GM12878 (cell line): ENCODE data around the gene SYT1. TPM values are rescaled to one million over a fixed set of nuclear protein-coding genes. Genes with fewer than 3 reads are reported as not detected.

Experiments
- ATAC-seq: fragments of 200-7000 bp; cut with Tn5 transposase; 3 replicates; pipeline ENCODE4 v1.9.1; 2020; ENCODE audit warnings: mild to moderate bottlenecking, moderate library complexity
- BruUV-seq: library from RNA; stranded (reverse); fragments of 400-500 nt; replicated peaks from 2 replicates; lab custom pipeline; 2021; lab: Mats Ljungman, UMichigan
- CTCF ChIA-PET: fragments of 300-600 bp; sonication (Branson Sonifier 250); formaldehyde crosslinking; extraction: SDS; loops from one replicate; lab custom pipeline; 2021; ENCODE audit warnings: inconsistent platforms; lab: Yijun Ruan, JAX
- POLR2A ChIA-PET: fragments of 350-600 bp; formaldehyde crosslinking; extraction: SDS; loops from one replicate; lab custom pipeline; 2021; ENCODE audit warnings: inconsistent platforms; lab: Charles Lee
- RAD21 ChIA-PET: fragments of 300-600 bp; sonication (Branson Sonifier 250); formaldehyde crosslinking; loops from one replicate; lab custom pipeline; 2023; ENCODE audit warnings: antibody characterized with exemption; ENCODE audit not compliant: unreplicated experiment; lab: Charles Lee
- SMC1A ChIA-PET: fragments of 300-600 bp; sonication (Branson Sonifier 250); formaldehyde crosslinking; loops from one replicate; lab custom pipeline; 2023; ENCODE audit not compliant: unreplicated experiment, uncharacterized antibody; lab: Charles Lee
- DNase-seq: peaks from one replicate; pipeline ENCODE4 v3.0.0-alpha.2; 2011; ENCODE audit warnings: low read depth, low spot score
- FAIRE-seq: peaks from 3 replicates; lab custom pipeline; 2011; peaks lifted over from hg19 to GRCh38; lab: Jason Lieb, UNC
- H2AFZ ChIP-seq: 2 replicates; pipeline ENCODE4 v1.6.0; 2011; ENCODE audit warnings: low read depth, low read length, control low read depth; ENCODE audit not compliant: control insufficient read depth
- H3K27ac ChIP-seq: 2 replicates; pipeline ENCODE4 v1.5.1; 2011; ENCODE audit warnings: control low read depth; ENCODE audit not compliant: control insufficient read depth, insufficient read depth
- H3K27me3 ChIP-seq, 2 experiments: replicated peaks in 1 of 2; 2 replicates each; pipeline versions ENCODE4 v1.6.0 to v1.6.1; 2011; ENCODE audit warnings: low read length in 1 of 2; ENCODE audit not compliant: control insufficient read depth in 2 of 2, insufficient read depth in 2 of 2
- H3K36me3 ChIP-seq, 2 experiments: 2 replicates each; pipeline ENCODE4 v1.5.1; 2011; ENCODE audit warnings: low read length in 1 of 2; ENCODE audit not compliant: control insufficient read depth in 2 of 2, insufficient read depth in 2 of 2
- H3K4me1 ChIP-seq: 2 replicates; pipeline ENCODE4 v1.6.1; 2011; ENCODE audit warnings: mild to moderate bottlenecking, low read length, moderate library complexity, mixed read lengths; ENCODE audit not compliant: control insufficient read depth, insufficient read depth
- H3K4me2 ChIP-seq: 2 replicates; pipeline ENCODE4 v1.6.0; 2011; ENCODE audit warnings: control low read depth; ENCODE audit not compliant: control insufficient read depth, insufficient read depth
- H3K4me3 ChIP-seq: fragments of 200-600 bp; sonication (generic); 2 replicates; pipeline ENCODE4 v1.5.1; 2016
- H3K79me2 ChIP-seq: 2 replicates; pipeline ENCODE4 v1.6.0; 2011; ENCODE audit warnings: low read length; ENCODE audit not compliant: control insufficient read depth, insufficient read depth
- H3K9ac ChIP-seq: 2 replicates; pipeline ENCODE4 v1.8.0; 2011; ENCODE audit warnings: low read length, control low read depth, mixed read lengths; ENCODE audit not compliant: control insufficient read depth, insufficient read depth
- H3K9me3 ChIP-seq: replicated peaks from 3 replicates; pipeline ENCODE4 v1.5.1; 2011; ENCODE audit warnings: mild to moderate bottlenecking, low read length; ENCODE audit not compliant: control insufficient read depth, insufficient read depth
- H4K20me1 ChIP-seq: 2 replicates; pipeline ENCODE4 v1.6.0; 2011; ENCODE audit not compliant: control insufficient read depth, insufficient read depth
- FOS ChIP-seq: IDR thresholded peaks from 3 replicates; pipeline ENCODE4 v1.6.1; 2011; ENCODE audit warnings: borderline replicate concordance; ENCODE audit not compliant: insufficient read length; ENCODE audit errors: extremely low read depth
- HDAC2 ChIP-seq: fragments of 200-600 bp; sonication (generic); IDR thresholded peaks from 2 replicates; pipeline ENCODE4 v1.6.1; 2017
- HDAC6 ChIP-seq: fragments of 200-600 bp; sonication (generic); IDR thresholded peaks from one replicate; pipeline ENCODE4 v1.8.0; 2017; ENCODE audit warnings: antibody characterized with exemption; ENCODE audit not compliant: unreplicated experiment
- MTA2 ChIP-seq: fragments of 450-650 bp; IDR thresholded peaks from 2 replicates; pipeline ENCODE4 v1.6.1; 2016; ENCODE audit warnings: low read depth, mild to moderate bottlenecking, moderate library complexity
- MYB ChIP-seq: fragments of 150-350 bp; IDR thresholded peaks from 2 replicates; pipeline ENCODE4 v1.6.1; 2014; ENCODE audit warnings: mild to moderate bottlenecking, low read depth, low read length, borderline replicate concordance
- NBN ChIP-seq: fragments of 450-650 bp; IDR thresholded peaks from 2 replicates; pipeline ENCODE4 v1.6.1; 2016
- RCOR1 ChIP-seq: conservative IDR thresholded peaks from 2 replicates; pipeline ENCODE4 v1.6.1; 2012; ENCODE audit warnings: low read depth, low read length, improper control_type of control experiment
- SUZ12 ChIP-seq: fragments of 200-600 bp; sonication (generic); IDR thresholded peaks from one replicate; pipeline ENCODE4 v1.6.1; 2018; ENCODE audit warnings: antibody characterized with exemption, mild to moderate bottlenecking; ENCODE audit not compliant: unreplicated experiment
- WGBS: methylation state at CpG from one replicate; pipeline ENCODE4 v1.1.6; 2016; ENCODE audit warnings: low lambda C conversion rate; ENCODE audit not compliant: insufficient replicate concordance, insufficient coverage; ENCODE audit errors: missing lambda C conversion rate; 5-methylcytosine and 5-hydroxymethylcytosine counted together
- in situ Hi-C: fragments of 300-500 bp; cut with MboI; formaldehyde crosslinking; loops from 9 replicates; pipeline ENCODE4 v1.14.3; 2018; ENCODE audit warnings: mixed read lengths
- intact Hi-C: fragments of 100-400 bp; cut with micrococcal nuclease; formaldehyde crosslinking; loops from one replicate; pipeline ENCODE4 v1.14.2; 2022; ENCODE audit not compliant: unreplicated experiment
- polyA plus RNA-seq, 11 experiments: library from polyadenylated mRNA; depleted of rRNA in 4 of 11; unstranded in 6 of 11; stranded (reverse) in 5 of 11; fragments of >200 nt; fragmentation: Nextera tagmentation in 4 of 11; fragmentation: Illumina TruSeq in 1 of 11; extraction: Ambion mirVana in 4 of 11; extraction: Trizol in 1 of 11; gene quantifications; 1 replicate in 1 of 11; 2 replicates in 10 of 11; pipeline versions ENCODE4 v1.2.1 to v1.2.3, GENCODE V29; 2011 to 2016; ENCODE audit warnings: inconsistent platforms in 2 of 11, missing spikeins in 2 of 11, low read depth in 1 of 11
- total RNA-seq, 4 experiments: library from RNA; depleted of rRNA in 3 of 4; stranded (reverse); fragments of >200 nt in 3 of 4; fragmentation: Illumina TruSeq in 1 of 4; extraction: Trizol in 1 of 4; gene quantifications; 2 replicates each; pipeline versions ENCODE4 v1.2.1 to v1.2.3, GENCODE V29; 2013 to 2021
- TF ChIP-seq, protein P1 (sequence below): IDR thresholded peaks from 2 replicates; pipeline ENCODE4 v1.6.1; 2011; ENCODE audit warnings: low read depth, mild to moderate bottlenecking, low read length, moderate library complexity, borderline replicate concordance; ENCODE audit errors: extremely low read depth
- TF ChIP-seq, protein P2 (sequence below): fragments of 450-650 bp; IDR thresholded peaks from 2 replicates; pipeline ENCODE4 v1.6.1; 2018; ENCODE audit warnings: borderline replicate concordance, mild to moderate bottlenecking; ENCODE audit not compliant: partially characterized antibody

SYT1 gene
- total and polyA plus RNA-seq, 10 of the 15 experiments (the other 5 are each of a cell fraction or from before 2014, with no cell fraction given): 0.10 to 0.28 TPM; not detected in 8

DNA sequence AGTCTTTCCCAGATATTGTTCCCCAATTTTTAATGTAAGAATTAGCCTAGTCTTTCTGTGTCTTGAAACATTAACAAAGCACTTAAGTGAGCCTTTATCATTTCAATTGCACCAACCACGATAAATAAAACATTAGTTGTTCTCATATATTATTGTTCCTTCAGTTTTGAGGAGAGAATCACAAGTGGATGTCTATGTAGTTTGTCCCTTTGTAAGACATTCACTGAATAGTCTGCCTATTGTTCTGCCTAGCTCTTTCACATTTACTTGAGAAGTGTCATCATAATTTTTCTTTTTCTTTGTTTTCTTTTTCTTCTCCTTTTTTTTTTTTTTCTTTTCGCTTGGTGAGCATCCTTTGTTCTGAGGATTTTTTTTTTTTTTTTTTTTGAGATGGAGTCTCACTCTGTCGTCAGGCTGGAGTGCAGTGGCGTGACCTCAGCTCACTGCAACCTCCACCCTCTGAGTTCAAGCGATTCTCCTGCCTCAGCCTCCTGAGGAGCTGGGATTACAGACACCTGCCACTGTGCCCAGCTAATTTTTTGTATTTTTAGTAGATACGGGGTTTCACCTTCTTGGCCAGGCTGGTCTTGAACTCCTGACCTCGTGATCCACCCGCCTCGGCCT is 129.7 kb downstream of the SYT1 start:
- POLR2A ChIA-PET: interaction anchor here (0.7 kb wide), 2 partner anchors 20 to 537 kb away, joined by 3 read pairs; no protein-coding TSS in a partner anchor
- Histone ChIP-seq H4K20me1 (no peaks in the 10 kb centered on the region), H3K79me2 (no peaks in the 10 kb centered on the region), H3K4me2 (no peak overlapping the region), H3K4me1 (no peaks in the 10 kb centered on the region), H3K27me3 (no peaks in the 10 kb centered on the region), H3K4me3 (no peak overlapping the region), H3K36me3 (no peaks in the 10 kb centered on the region), H3K9ac (no peak overlapping the region), H3K27ac (no peak overlapping the region), H2AFZ (no peak overlapping the region), H3K9me3 (no peaks in the 10 kb centered on the region)
- CTCF ChIA-PET: interaction anchor here (1.0 kb wide), 1 partner anchor 88 kb away, joined by 4 read pairs; no protein-coding TSS in a partner anchor
- RAD21 ChIA-PET: interaction anchor here (0.7 kb wide), 1 partner anchor 764 kb away, joined by 3 read pairs; no protein-coding TSS in a partner anchor
- intact Hi-C loops: no loop called here
- ATAC-seq: no peak
- in situ Hi-C loops: no loop called here
- 36% methylated on average over 5 of the region's 9 CpGs for WGBS
- FAIRE-seq: no peak
- no TSS peak for BruUV-seq
- DNase-seq: no peak
- no peak for TF ChIP-seq SUZ12
- TF ChIP-seq FOS: no peak
- no peak for TF ChIP-seq MTA2
- TF ChIP-seq, protein P1, sequence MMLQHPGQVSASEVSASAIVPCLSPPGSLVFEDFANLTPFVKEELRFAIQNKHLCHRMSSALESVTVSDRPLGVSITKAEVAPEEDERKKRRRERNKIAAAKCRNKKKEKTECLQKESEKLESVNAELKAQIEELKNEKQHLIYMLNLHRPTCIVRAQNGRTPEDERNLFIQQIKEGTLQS: no peak
- TF ChIP-seq, protein P2, sequence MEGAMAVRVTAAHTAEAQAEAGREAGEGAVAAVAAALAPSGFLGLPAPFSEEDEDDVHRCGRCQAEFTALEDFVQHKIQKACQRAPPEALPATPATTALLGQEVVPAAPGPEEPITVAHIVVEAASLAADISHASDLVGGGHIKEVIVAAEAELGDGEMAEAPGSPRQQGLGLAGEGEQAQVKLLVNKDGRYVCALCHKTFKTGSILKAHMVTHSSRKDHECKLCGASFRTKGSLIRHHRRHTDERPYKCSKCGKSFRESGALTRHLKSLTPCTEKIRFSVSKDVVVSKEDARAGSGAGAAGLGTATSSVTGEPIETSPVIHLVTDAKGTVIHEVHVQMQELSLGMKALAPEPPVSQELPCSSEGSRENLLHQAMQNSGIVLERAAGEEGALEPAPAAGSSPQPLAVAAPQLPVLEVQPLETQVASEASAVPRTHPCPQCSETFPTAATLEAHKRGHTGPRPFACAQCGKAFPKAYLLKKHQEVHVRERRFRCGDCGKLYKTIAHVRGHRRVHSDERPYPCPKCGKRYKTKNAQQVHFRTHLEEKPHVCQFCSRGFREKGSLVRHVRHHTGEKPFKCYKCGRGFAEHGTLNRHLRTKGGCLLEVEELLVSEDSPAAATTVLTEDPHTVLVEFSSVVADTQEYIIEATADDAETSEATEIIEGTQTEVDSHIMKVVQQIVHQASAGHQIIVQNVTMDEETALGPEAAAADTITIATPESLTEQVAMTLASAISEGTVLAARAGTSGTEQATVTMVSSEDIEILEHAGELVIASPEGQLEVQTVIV: no peak
- TF ChIP-seq RCOR1: no peak
- TF ChIP-seq HDAC2: no peak
- no peak for TF ChIP-seq HDAC6
- no peak for TF ChIP-seq NBN
- TF ChIP-seq MYB: no peak
- SMC1A ChIA-PET: interaction anchor here (1.0 to 1.6 kb wide), 3 partner anchors 16 to 181 kb away, joined by 3 to 5 read pairs (median 3); no protein-coding TSS in a partner anchor
